Endothelial cell of hepatic sinusoid (primary cell): ENCODE results near the gene ADCY4.
"Not testable (repeated sequence)": the region's sequence is repeated elsewhere in the genome, so short reads cannot be mapped to it uniquely, and the experiment has no call there.

ENCODE experiments used
- in situ Hi-C: cut with HindIII; loops from 2 replicates; pipeline ENCODE4 v1.10.0; 2017; ENCODE audit warnings: low sequenced_read_pairs

ADCY4 gene

GRCh38 chr14:24367514-24368211 lies 32.8 kb upstream of the ADCY4 start, which contains the start of gene NFATC4:
Gene NFATC4, plus strand, starts transcription at chr14:24368184. Its CDS starts 157 bp downstream, at chr14:24368341.
- in situ Hi-C loops, result loop anchor here (5.0 kb wide), 1 partner anchor 50 kb away; no protein-coding TSS in a partner anchor

DNA sequence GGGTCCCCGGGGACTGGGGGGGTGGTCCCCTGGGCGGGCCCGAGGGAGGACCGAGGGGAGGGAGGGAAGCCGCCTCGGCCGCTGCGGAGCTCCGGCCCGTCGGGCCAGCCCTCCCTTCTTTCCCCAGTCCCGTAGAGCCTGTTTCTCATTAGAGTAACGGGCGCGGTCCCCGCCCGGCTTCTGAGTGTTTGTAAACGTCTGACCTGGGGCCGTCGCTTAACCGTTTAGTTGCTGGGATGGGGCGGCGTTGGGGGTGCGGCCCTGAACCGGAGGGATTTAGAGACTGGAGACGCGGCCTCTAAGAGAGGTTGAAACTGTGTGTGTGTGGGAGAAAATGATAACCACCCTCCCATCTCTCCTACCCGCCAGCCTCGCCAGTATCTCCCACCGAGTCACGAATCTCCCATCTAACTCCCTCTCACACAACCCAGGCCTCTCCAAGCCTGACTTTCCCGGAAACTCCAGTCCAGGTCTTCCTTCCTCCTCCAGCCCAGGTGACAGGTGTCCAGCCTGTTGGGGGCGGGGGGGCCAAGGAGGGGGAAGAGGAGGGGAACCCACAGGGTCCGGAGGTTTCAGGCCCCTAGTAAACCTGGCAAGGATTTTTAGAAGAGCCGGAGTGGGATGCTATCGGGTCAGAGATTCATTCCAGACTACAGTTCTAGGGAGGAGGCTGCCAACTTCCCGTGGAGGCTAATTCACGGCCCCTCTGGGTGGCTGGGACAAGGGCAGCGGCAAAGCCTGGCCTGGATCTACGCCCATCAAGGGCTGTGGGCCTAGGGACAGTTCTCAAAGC lies 32.0 kb upstream of the ADCY4 start:
- in situ Hi-C loops, result loop anchor here (5.0 kb wide), 1 partner anchor 50 kb away; no protein-coding TSS in a partner anchor

GRCh38 chr14:24366413-24366720 lies 31.5 kb upstream of the ADCY4 start:
- in situ Hi-C loops, result loop anchor here (5.0 kb wide), 1 partner anchor 51 kb away; no protein-coding TSS in a partner anchor

DNA sequence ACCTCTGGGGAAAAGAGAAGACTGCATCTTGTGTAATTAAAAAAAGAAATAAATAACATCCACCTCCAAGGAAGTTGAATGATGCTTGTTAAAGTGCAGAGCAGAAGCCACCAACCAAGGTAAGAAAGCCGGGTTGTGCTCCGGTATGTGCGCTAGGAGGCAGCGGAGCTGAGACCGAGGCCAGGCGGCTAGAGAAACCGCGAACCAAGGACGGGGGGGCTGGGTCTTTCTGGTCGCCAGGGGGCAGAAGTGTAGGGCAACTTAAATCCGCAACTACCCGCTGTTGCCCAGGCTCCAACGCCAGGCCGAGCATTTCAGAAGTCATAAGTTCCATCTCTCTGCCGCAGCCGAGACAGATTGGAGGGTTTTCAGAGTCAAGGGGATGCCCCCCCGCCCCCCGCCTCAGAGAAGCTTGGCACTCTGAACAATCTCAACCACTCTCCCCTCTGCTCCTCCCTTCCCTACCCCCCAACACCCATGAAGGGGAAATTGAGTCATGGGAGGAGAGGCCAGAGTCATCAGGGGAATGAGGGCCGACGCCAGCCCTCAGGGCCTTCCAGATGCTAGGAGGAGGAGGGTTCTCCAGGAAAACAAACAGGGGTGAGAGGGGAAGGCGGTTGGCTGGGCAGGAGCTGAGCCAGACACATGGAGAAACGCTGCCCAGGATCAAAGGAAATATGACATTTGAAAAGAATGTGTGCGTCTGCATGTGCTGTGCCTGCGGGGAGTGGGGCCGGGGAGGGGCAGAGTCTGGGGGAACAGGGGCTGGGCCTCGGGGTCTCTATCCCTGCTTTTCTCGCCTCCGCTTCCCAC lies 30.9 kb upstream of the ADCY4 start:
- in situ Hi-C loops, result loop anchor here (5.0 kb wide), 1 partner anchor 51 kb away; no protein-coding TSS in a partner anchor

DNA sequence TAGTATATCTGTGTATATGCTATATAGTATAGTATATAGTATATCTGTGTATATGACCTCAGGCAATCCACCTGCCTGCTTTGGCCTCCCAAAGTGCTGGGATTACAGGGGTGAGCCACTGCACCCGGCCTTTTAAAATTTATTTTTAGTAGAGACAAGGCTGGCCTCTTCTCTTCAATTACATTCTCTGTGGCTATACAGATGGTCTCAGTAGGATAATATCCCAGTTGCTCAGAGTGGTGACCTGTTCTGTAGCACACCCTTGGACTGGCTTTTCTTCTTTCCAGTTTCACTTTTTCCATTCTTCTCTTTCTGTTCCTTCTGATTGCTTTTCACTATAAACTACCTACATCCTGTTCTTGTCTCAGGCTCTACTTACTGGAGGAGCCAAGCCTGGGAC lies 30.0 kb upstream of the ADCY4 start:
- in situ Hi-C loops, result loop anchor here (5.0 kb wide), 1 partner anchor 52 kb away; no protein-coding TSS in a partner anchor

DNA sequence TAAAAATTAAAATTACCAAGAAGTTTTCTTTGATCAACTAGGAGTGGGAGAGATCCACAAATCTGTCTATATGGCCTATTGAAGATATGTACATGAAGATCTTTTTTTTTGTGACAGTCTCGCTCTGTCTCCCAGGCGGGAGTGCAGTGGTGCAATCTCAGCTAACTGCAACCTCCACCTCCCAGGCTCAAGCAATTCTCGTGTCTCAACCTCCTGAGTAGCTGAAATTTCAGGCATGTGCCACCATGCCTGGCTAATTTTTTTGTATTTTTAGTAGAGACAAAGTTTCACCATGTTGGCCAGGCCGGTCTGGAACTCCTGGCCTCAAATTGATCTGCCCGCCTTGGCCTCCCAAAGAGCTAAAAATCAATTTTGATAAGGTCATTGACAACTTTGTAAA lies 28.5 kb upstream of the ADCY4 start:
- in situ Hi-C loops, result no loop called here

DNA sequence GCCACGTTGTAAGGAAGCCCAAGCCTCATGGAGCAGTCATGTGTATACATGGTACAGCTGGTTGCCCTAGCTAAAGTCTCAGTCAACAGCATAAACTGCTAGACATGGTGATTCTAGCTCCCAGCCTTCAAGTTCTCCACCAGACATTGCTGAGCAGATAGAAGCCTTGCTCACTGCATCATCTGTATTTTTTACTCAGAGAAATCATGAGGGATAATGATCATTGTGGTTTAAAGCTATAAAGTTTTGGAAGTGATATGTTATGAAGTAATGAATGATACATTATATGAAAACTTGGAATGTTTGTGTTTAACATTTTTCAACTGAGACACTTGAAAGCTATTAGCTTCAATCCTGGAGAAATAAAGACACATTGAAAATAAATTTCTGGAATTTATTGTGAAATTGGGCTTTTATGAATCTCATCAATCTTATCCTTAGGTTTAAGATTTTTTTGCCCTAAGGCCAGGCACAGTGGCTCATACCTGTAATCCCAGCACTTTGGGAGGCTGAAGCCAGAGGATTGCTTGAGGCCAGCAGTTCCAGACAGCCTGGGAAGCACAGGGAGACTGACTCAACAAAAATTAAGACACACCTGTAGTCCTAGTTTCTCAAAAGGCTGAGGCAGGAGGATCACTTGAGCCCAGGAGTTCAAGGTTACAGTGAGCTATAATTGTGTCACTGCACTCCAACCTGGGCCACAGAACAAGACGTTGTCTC lies 27.5 kb upstream of the ADCY4 start:
- in situ Hi-C loops, result no loop called here

- in situ Hi-C loops, result no loop called here
These were observed 26.5 kb upstream of the ADCY4 start for GRCh38 chr14:24361326-24361725.

DNA sequence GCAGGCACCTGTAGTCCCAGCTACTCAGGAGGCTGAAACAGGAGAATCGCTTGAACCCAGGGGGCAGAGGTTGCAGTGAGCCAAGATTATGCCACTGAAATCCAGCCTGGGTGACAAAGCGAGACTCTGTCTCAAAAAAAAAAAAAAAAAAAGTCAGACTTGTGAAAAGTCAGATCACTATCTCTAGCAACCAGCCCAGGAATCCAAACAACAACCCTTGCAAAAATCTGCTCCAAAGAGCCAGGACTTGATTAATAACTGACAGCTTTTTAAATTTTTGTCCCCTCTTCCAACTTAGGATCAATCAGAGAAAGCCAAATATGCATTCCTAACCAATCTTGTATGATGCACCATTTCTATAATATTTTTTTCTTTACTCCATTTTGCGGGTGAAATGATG lies 25.4 kb upstream of the ADCY4 start:
- in situ Hi-C loops, result no loop called here

- in situ Hi-C loops, result no loop called here
These were observed 21.3 kb upstream of the ADCY4 start for GRCh38 chr14:24356208-24356607.

DNA sequence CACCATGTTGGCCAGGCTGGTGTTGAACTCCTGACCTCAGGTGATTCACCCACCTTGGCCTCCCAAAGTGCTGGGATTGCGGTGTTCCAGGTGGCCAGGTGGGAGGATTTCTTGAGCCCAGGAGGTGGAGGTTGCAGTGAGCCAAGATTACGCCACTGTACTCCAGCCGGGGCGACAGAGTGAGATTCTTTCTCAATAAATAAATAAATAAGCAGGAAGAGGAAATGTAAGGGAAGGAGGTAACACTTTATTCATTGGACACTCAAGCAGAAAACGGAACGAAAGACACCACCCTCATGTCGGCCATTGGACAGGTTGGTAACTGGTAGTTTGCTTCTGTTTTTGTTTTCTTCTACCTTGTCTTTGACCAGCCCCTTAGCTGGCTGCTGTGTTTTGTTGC lies 20.1 kb upstream of the ADCY4 start:
- in situ Hi-C loops, result no loop called here

DNA sequence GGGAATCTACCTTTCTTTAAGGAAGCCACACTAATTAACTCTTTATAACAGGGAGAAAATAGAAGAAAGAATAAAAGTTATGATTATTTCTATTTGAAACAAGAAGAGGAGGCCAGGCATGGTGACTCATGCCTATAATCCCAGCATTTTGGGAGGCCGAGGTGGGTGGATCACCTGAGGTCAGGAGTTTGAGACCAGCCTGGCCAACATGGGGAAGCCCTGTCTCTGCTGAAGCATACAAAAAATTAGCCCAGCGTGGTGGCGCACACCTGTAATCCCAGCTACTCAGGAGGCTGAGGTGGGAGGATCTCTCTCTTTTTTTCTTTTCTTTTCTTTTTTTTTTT lies 19.6 kb upstream of the ADCY4 start:
- in situ Hi-C loops, result not testable (repeated sequence)

DNA sequence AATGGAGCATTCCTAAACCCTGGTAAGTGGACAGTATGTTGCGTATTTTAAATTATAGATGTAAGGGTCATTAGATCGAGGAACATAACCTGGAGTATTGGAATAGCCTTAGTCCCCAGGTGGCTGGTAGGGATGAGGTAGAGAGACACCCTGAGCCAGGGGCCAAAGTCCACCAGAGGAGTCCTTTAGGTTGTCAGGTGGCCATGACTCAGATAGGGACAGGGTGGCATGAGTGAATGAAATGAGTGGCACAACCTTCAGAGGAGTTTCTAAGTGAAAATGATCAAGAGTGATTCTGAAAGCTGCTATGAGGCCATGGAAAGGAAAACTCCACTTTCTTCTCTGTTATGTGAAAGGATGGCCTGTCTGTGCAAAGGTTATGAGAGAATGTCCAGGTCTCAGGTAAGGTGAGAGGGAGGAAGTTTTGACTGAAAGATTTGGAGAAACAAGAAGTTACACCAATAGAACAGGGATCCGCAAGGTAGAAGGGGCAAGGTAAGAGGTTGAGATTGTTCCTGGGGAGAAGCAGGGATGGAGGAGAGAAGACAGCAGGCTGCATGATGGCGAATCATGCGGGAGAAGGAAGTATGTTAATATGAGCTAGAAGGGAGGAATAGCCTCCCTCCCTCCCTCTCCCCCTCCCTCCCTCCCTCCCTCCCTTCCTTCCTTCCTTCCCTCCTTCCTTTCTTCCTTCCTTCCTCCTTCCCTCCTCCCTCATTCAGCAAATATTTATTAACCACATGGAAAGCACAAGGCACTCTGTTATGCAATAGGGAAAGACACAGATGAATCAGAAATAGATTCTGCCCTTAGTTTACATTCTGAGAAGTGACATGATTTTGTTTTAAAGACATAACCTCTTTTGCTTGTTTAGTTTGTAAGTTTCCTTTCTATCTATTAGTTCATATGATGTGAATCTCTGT lies 18.9 kb upstream of the ADCY4 start:
- in situ Hi-C loops, result no loop called here

- in situ Hi-C loops, result no loop called here
These were observed 16.6 kb upstream of the ADCY4 start for GRCh38 chr14:24351517-24351916.

DNA sequence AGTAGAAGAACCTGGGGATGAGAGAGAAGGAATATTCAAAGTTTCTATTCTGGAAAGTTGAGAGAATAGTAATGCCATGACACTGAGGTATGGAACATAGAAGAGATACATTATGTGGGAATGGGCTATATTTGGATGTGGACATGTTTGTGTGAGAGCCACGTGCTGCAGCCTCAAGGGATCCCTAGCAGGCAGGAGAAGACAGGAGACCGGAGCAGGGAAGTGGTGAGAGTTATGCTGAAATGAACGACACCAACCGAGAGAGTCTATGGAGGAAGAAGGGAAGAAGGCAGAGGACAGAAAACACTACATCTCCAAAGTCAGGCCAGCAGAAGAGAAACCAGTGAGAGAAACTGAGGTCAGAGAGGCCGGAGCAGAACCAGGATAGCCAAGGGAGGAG lies 14.9 kb upstream of the ADCY4 start:
- in situ Hi-C loops, result no loop called here

DNA sequence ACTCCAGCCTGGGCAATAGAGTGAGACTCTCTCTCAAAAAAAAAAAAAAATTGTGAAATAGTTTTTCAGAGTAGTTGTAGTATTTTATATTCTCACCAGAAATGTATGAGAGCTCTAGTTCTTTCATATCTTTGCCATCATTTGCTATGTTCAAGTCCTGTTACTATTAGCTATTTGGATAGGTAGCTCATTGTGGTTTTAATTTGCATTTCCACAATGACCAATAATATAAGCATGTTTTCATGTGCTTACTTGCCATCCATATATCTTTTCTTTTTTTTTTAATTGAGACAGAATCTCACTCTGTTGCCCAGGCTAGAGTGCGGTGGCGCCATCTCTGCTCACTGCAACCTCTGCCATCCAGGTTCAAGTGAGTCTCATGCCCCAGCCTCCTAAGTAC lies 13.3 kb upstream of the ADCY4 start:
- in situ Hi-C loops, result no loop called here

- in situ Hi-C loops, result no loop called here
These were observed 12.3 kb upstream of the ADCY4 start for GRCh38 chr14:24347134-24347533.

DNA sequence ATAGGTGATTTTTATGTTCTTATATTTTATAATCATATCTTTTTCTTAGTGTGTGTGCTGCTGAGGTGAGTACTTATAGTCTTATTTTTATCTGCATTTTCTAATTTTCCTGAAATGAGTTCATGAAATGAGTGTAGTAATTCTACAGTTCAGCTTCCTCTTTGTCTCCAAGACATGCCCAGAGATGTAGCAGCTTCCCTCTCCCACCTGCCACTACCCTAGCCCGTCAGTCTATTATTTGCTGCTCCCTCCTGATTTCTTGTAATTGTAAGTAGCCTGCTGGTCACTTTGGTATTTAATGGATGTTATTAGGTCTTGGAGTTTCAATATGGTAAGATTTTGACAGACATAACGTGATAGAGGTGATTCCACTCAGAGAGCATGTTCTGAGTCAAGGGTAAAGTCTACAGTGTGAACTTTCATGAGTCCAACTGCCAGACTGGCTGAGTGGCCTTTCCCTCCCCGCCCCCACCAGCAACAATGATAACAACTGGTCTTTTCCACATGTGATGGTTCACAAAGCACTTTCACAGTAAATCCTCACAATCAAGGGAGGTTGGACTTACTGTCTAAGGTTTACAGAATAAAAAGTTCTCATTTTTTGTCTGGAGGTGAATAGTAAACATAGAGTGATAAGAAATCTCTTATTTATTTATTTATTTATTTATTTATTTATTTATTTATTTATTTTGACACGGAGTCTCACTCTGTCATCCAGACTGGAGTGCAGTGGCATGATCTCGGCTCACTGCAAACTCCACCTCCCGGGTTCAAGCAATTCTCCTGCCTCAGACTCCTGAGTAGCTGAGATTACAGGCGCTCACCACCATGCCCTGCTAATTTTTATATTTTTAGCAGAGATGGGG lies 9.2 kb upstream of the ADCY4 start:
- in situ Hi-C loops, result no loop called here

GRCh38 chr14:24342889-24343288 lies 8.0 kb upstream of the ADCY4 start:
- in situ Hi-C loops, result no loop called here
